Loucy (cell line): ENCODE data around the gene EFCAB14.

Source experiments
- H2AFZ ChIP-seq: fragments of 200-600 bp; sonication (generic); 2 replicates; pipeline ENCODE4 v1.6.0; 2016; ENCODE audit warnings: antibody characterized with exemption, mild to moderate bottlenecking, low read length, moderate library complexity
- H3F3A ChIP-seq: fragments of 200-600 bp; 2 replicates; pipeline ENCODE4 v1.6.0; 2016; ENCODE audit warnings: antibody characterized with exemption, low read depth, mild to moderate bottlenecking
- H3K27me3 ChIP-seq: fragments of 200-600 bp; sonication (generic); 2 replicates; pipeline ENCODE4 v1.6.1; 2014; ENCODE audit warnings: low read length, mild to moderate bottlenecking; ENCODE audit not compliant: insufficient read depth, poor library complexity, severe bottlenecking
- H3K36me3 ChIP-seq: fragments of 200-600 bp; sonication (generic); 2 replicates; pipeline ENCODE4 v1.6.1; 2016; ENCODE audit warnings: low read length; ENCODE audit not compliant: insufficient read depth
- H3K4me1 ChIP-seq: fragments of 200-600 bp; sonication (generic); 2 replicates; pipeline ENCODE4 v1.5.1; 2014; ENCODE audit warnings: low read length, mild to moderate bottlenecking; ENCODE audit not compliant: insufficient read depth, poor library complexity, severe bottlenecking
- H3K4me2 ChIP-seq: fragments of 200-600 bp; sonication (generic); 2 replicates; pipeline ENCODE4 v1.6.0; 2014; ENCODE audit warnings: antibody characterized with exemption, low read length, low read depth, mild to moderate bottlenecking; ENCODE audit not compliant: poor library complexity, severe bottlenecking
- H3K4me3 ChIP-seq: fragments of 200-600 bp; sonication (generic); 2 replicates; pipeline ENCODE4 v1.5.1; 2014; ENCODE audit warnings: low read length, mild to moderate bottlenecking, mixed read lengths; ENCODE audit not compliant: poor library complexity, severe bottlenecking
- H3K79me2 ChIP-seq: fragments of 200-600 bp; sonication (generic); 2 replicates; pipeline ENCODE4 v1.6.1; 2014; ENCODE audit warnings: low read length; ENCODE audit not compliant: insufficient read depth
- H3K9ac ChIP-seq: fragments of 200-600 bp; sonication (generic); 2 replicates; pipeline ENCODE4 v1.6.0; 2014; ENCODE audit warnings: mild to moderate bottlenecking, low read depth, low read length, moderate library complexity; ENCODE audit not compliant: poor library complexity, severe bottlenecking
- H3K9me2 ChIP-seq: fragments of 200-600 bp; sonication (generic); replicated peaks from 2 replicates; pipeline ENCODE4 v1.6.1; 2016; ENCODE audit warnings: low read depth, low read length, mixed read lengths
- H3K9me3 ChIP-seq: fragments of 200-600 bp; sonication (generic); 2 replicates; pipeline ENCODE4 v1.6.1; 2014; ENCODE audit warnings: mild to moderate bottlenecking, antibody characterized with exemption, low read length, low read depth; ENCODE audit not compliant: insufficient read depth
- H4K20me1 ChIP-seq: fragments of 200-600 bp; sonication (generic); 2 replicates; pipeline ENCODE4 v1.6.0; 2014; ENCODE audit warnings: antibody characterized with exemption, low read length, mild to moderate bottlenecking; ENCODE audit not compliant: insufficient read depth, poor library complexity, severe bottlenecking
- CTCF ChIP-seq: fragments of 200-600 bp; sonication (generic); conservative IDR thresholded peaks from 2 replicates; pipeline ENCODE4 v1.5.1; 2014; ENCODE audit warnings: mild to moderate bottlenecking, antibody characterized with exemption, low read length
- EZH2phosphoT487 ChIP-seq: fragments of 200-600 bp; IDR thresholded peaks from 2 replicates; pipeline ENCODE4 v1.6.1; 2018; ENCODE audit warnings: antibody characterized with exemption, mild to moderate bottlenecking, moderate library complexity, borderline replicate concordance

EFCAB14 gene

GRCh38 chr1:46718727-46719622 lies at the start of gene EFCAB14:
EFCAB14 (minus strand) TSS chr1:46719114; CDS start chr1:46718087, 1,027 bp downstream.
- no peaks in the 10 kb centered on the region for H3K9me3 ChIP-seq
- H3K27me3 ChIP-seq, result no peaks in the 10 kb centered on the region
- H3K9ac ChIP-seq, result peak within 1 kb of the TSS; percentile 89
- TF ChIP-seq EZH2phosphoT487 (no peak), CTCF (no peak)
- peaks cover 49% of the 10 kb centered on the region for H3K4me1 ChIP-seq
- no peaks in the 10 kb centered on the region for H3K9me2 ChIP-seq
- H2AFZ ChIP-seq, result peak within 1 kb of the TSS; percentile 94
- H3K79me2 ChIP-seq, result peaks cover 50% of the 10 kb centered on the region
- peak within 1 kb of the TSS; percentile 94 for H3K4me2 ChIP-seq
- no peaks in the 10 kb centered on the region for H3F3A ChIP-seq
- H3K36me3 ChIP-seq, result peaks cover 8% of the 10 kb centered on the region; the same call in 1 of the 2 replicates
- peak within 1 kb of the TSS; percentile 94 for H3K4me3 ChIP-seq
- H4K20me1 ChIP-seq, result peaks cover 39% of the 10 kb centered on the region

DNA sequence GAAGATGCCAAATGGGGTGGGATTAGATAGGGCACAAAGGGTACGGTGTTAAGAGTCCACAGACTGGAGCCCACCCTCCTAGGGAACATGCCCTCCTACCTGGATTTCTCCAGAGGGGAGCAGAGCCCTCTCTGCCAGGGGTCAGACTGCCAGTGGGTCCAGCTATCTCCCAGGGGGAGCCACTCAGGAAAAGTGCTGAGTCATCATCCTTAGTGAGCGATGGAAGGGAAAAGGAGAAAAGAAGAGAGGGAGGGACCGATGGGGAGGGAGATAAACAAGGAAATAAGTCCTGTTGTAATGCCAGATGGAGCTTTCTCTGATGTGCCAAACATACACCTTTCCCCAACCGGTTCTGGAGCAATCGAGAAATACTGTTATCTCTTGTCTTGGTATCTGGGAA lies 49.5 kb upstream of the EFCAB14 start:
- H3K4me3 ChIP-seq, result no peak overlapping the region
- H3F3A ChIP-seq, result no peaks in the 10 kb centered on the region
- no peaks in the 10 kb centered on the region for H3K27me3 ChIP-seq
- no peaks in the 10 kb centered on the region for H4K20me1 ChIP-seq
- no peak overlapping the region for H3K4me2 ChIP-seq
- H2AFZ ChIP-seq, result no peak overlapping the region
- TF ChIP-seq CTCF (no peak), EZH2phosphoT487 (no peak)
- no peaks in the 10 kb centered on the region for H3K36me3 ChIP-seq
- H3K79me2 ChIP-seq, result no peaks in the 10 kb centered on the region
- H3K9me3 ChIP-seq, result peaks cover 21% of the 10 kb centered on the region; the same call in 1 of the 2 replicates
- no peak overlapping the region for H3K9ac ChIP-seq
- no peaks in the 10 kb centered on the region for H3K4me1 ChIP-seq
- H3K9me2 ChIP-seq, result no peaks in the 10 kb centered on the region

- Histone ChIP-seq H3K36me3 (no peaks in the 10 kb centered on the region), H3K27me3 (no peaks in the 10 kb centered on the region), H3K9me2 (no peaks in the 10 kb centered on the region), H3K4me3 (no peak overlapping the region), H3K4me2 (no peak overlapping the region), H3K9me3 (peaks cover 21% of the 10 kb centered on the region; the same call in 1 of the 2 replicates), H3K9ac (no peak overlapping the region), H2AFZ (no peak overlapping the region), H3K79me2 (no peaks in the 10 kb centered on the region), H4K20me1 (no peaks in the 10 kb centered on the region), H3F3A (no peaks in the 10 kb centered on the region), H3K4me1 (no peaks in the 10 kb centered on the region)
- TF ChIP-seq EZH2phosphoT487, result no peak
Observed at GRCh38 chr1:46767649-46768282, 48.9 kb upstream of the EFCAB14 start.
